HG03354 (cell line): ENCODE data around the gene CLCA1.

ENCODE experiments used
- ATAC-seq: cut with Tn5 transposase; IDR thresholded peaks from one replicate; pipeline ENCODE4 v1.9.1; 2021; ENCODE audit warnings: mild to moderate bottlenecking; ENCODE audit not compliant: unreplicated experiment, poor library complexity, severe bottlenecking

Gene CLCA1

GRCh38 chr1:86468501-86468977, at the start of gene CLCA1:
Gene CLCA1, plus strand, starts transcription at chr1:86468927. Its CDS starts 45 bp downstream, at chr1:86468972.
- no peak for ATAC-seq

GRCh38 chr1:86419277-86419903, 49.3 kb upstream of the CLCA1 start:
- ATAC-seq = peak; percentile 84

GRCh38 chr1:86421601-86422280, 47.0 kb upstream of the CLCA1 start:
- no peak for ATAC-seq

- ATAC-seq = no peak
Measured at GRCh38 chr1:86423473-86423872, 45.3 kb upstream of the CLCA1 start.

GRCh38 chr1:86423873-86424272, 44.9 kb upstream of the CLCA1 start, which contains the start of gene CLCA2:
Gene CLCA2, plus strand, starts transcription at chr1:86424171. Its CDS starts 77 bp downstream, at chr1:86424248.
- no peak for ATAC-seq

GRCh38 chr1:86429122-86429725, 39.5 kb upstream of the CLCA1 start:
- ATAC-seq = no peak

- ATAC-seq = no peak
Measured at GRCh38 chr1:86429835-86430234, 38.9 kb upstream of the CLCA1 start.

- ATAC-seq = no peak
Measured at GRCh38 chr1:86430376-86430775, 38.4 kb upstream of the CLCA1 start.

GRCh38 chr1:86434059-86434458, 34.7 kb upstream of the CLCA1 start:
- no peak for ATAC-seq

- no peak for ATAC-seq
Measured at GRCh38 chr1:86435327-86435726, 33.4 kb upstream of the CLCA1 start.

GRCh38 chr1:86436041-86436440, 32.7 kb upstream of the CLCA1 start:
- no peak for ATAC-seq

- no peak for ATAC-seq
Measured at GRCh38 chr1:86441581-86441980, 27.1 kb upstream of the CLCA1 start.

- ATAC-seq = no peak
Measured at GRCh38 chr1:86441997-86442396, 26.7 kb upstream of the CLCA1 start.

- ATAC-seq = no peak
Measured at GRCh38 chr1:86445919-86446318, 22.8 kb upstream of the CLCA1 start.

GRCh38 chr1:86447198-86447790, 21.4 kb upstream of the CLCA1 start:
- ATAC-seq = no peak

- no peak for ATAC-seq
Measured at GRCh38 chr1:86448670-86449069, 20.1 kb upstream of the CLCA1 start.

GRCh38 chr1:86449103-86449502, 19.6 kb upstream of the CLCA1 start:
- no peak for ATAC-seq

- no peak for ATAC-seq
Measured at GRCh38 chr1:86450847-86451246, 17.9 kb upstream of the CLCA1 start.

- ATAC-seq = no peak
Measured at GRCh38 chr1:86453664-86454063, 15.1 kb upstream of the CLCA1 start.

- ATAC-seq = no peak
Measured at GRCh38 chr1:86455073-86455472, 13.7 kb upstream of the CLCA1 start.

- no peak for ATAC-seq
Measured at GRCh38 chr1:86460998-86461397, 7.7 kb upstream of the CLCA1 start.
